ENCODE results near the gene CDKL2. TPM values are rescaled to one million over a fixed set of nuclear protein-coding genes. Genes with fewer than 3 reads are reported as not detected.

CDKL2 gene
- total and polyA plus RNA-seq, 2 donors (not counting 1 experiment from before 2014, with no cell fraction given) = 0.81 TPM; not detected in 1

GRCh38 chr4:75629239-75629638, 1.1 kb downstream of the CDKL2 start:
- no peak overlapping the region for H3K27ac Mint-ChIP-seq
- Histone ChIP-seq H3K4me1 (ENCODE audit: control insufficient read depth in 2 of 2, insufficient read depth in 2 of 2, low read length in 2 of 2) (peaks cover 4 to 14% of the 10 kb centered on the region in 2 donors), H3K27ac (ENCODE audit: low read length in 2 of 2) (no peak overlapping the region), H4K20me1 (ENCODE audit: control insufficient read depth, insufficient read depth, low read length, poor library complexity, severe bottlenecking) (no peaks in the 10 kb centered on the region), H2AFZ (ENCODE audit: insufficient read depth, low read depth, low read length, poor library complexity, severe bottlenecking) (no peak overlapping the region), H3K27me3 (replicated peaks in 1 of 4; ENCODE audit: control extremely low read depth in 1 of 4, control insufficient read depth in 3 of 4, insufficient read depth in 4 of 4, low read length in 3 of 4) (no peaks in the 10 kb centered on the region), H3K4me3 (ENCODE audit: control extremely low read depth in 1 of 5, extremely low read depth in 1 of 5, insufficient read depth in 1 of 5, low read depth in 2 of 5, low read length in 4 of 5) (no peak overlapping the region), H3K36me3 (replicated peaks in 1 of 2; ENCODE audit: control extremely low read depth in 1 of 2, control insufficient read depth in 1 of 2, extremely low read depth in 1 of 2, insufficient read depth in 2 of 2, low read length in 1 of 2) (no peaks in the 10 kb centered on the region), H3K9me3 (ENCODE audit: control extremely low read depth in 1 of 3, control insufficient read depth in 2 of 3, insufficient read depth in 1 of 3, low read length in 2 of 3) (no peaks in the 10 kb centered on the region), H3K4me2 (replicated peaks; ENCODE audit: low read depth, low read length, poor library complexity, severe bottlenecking) (no peak overlapping the region), H3K79me2 (ENCODE audit: control insufficient read depth, insufficient read depth, low read length) (no peaks in the 10 kb centered on the region), H3K9ac (ENCODE audit: low read length) (no peak overlapping the region)
- no peak for ATAC-seq (ENCODE audit: low read depth)
- intact Hi-C loops (cut with micrococcal nuclease) = no loop called here
- H3K9me3 Mint-ChIP-seq (ENCODE audit: insufficient read depth) = no peaks in the 10 kb centered on the region
- peak overlapping the region; percentile 44 for H3K4me3 Mint-ChIP-seq
- H3K27me3 Mint-ChIP-seq = no peaks in the 10 kb centered on the region
- no peak for DNase-seq
- ChIA-PET CTCF (interaction anchor here (2.2 kb wide), 1 partner anchor 95 kb away, joined by 10 read pairs; the partner anchor contains the start of gene USO1), POLR2A (interaction anchor here (0.6 kb wide), 1 partner anchor 91 kb away, joined by 3 read pairs; no protein-coding TSS in a partner anchor)
- WGBS (ENCODE audit: insufficient coverage) = no CpG with 5 or more reads among the region's 2 CpGs
- peaks cover 11% of the 10 kb centered on the region for H3K4me1 Mint-ChIP-seq
- TF ChIP-seq, protein P1, sequence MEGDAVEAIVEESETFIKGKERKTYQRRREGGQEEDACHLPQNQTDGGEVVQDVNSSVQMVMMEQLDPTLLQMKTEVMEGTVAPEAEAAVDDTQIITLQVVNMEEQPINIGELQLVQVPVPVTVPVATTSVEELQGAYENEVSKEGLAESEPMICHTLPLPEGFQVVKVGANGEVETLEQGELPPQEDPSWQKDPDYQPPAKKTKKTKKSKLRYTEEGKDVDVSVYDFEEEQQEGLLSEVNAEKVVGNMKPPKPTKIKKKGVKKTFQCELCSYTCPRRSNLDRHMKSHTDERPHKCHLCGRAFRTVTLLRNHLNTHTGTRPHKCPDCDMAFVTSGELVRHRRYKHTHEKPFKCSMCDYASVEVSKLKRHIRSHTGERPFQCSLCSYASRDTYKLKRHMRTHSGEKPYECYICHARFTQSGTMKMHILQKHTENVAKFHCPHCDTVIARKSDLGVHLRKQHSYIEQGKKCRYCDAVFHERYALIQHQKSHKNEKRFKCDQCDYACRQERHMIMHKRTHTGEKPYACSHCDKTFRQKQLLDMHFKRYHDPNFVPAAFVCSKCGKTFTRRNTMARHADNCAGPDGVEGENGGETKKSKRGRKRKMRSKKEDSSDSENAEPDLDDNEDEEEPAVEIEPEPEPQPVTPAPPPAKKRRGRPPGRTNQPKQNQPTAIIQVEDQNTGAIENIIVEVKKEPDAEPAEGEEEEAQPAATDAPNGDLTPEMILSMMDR (IDR thresholded peaks at IDR 0.05) = no peak
- TF ChIP-seq EZH2 (IDR thresholded peaks at IDR 0.05; ENCODE audit: borderline replicate concordance, insufficient read depth, low read depth, low read length, poor library complexity, severe bottlenecking) = no peak

GRCh38 chr4:75623026-75623425, 7.3 kb downstream of the CDKL2 start:
- no peak overlapping the region for H2AFZ ChIP-seq (ENCODE audit: insufficient read depth, low read depth, low read length, poor library complexity, severe bottlenecking)
- no peak overlapping the region for H3K4me3 ChIP-seq (ENCODE audit: control extremely low read depth in 1 of 5, extremely low read depth in 1 of 5, insufficient read depth in 1 of 5, low read depth in 2 of 5, low read length in 4 of 5)
- WGBS (ENCODE audit: insufficient coverage) = 100% methylated on average over 1 of the region's 5 CpGs
- H3K4me1 Mint-ChIP-seq = no peaks in the 10 kb centered on the region
- no peaks in the 10 kb centered on the region for H3K27me3 ChIP-seq (replicated peaks in 1 of 4; ENCODE audit: control extremely low read depth in 1 of 4, control insufficient read depth in 3 of 4, insufficient read depth in 4 of 4, low read length in 3 of 4)
- no peaks in the 10 kb centered on the region for H3K36me3 ChIP-seq (replicated peaks in 1 of 2; ENCODE audit: control extremely low read depth in 1 of 2, control insufficient read depth in 1 of 2, extremely low read depth in 1 of 2, insufficient read depth in 2 of 2, low read length in 1 of 2)
- no peak overlapping the region for H3K27ac ChIP-seq (ENCODE audit: low read length in 2 of 2)
- no peak overlapping the region for H3K4me3 Mint-ChIP-seq
- ChIA-PET CTCF (no interaction called here), POLR2A (no interaction called here)
- no peak overlapping the region for H3K9ac ChIP-seq (ENCODE audit: low read length)
- TF ChIP-seq EZH2 (IDR thresholded peaks at IDR 0.05; ENCODE audit: borderline replicate concordance, insufficient read depth, low read depth, low read length, poor library complexity, severe bottlenecking) = no peak
- TF ChIP-seq, protein P1 (IDR thresholded peaks at IDR 0.05) = no peak
- peaks cover 0 to 1% (median 0%) of the 10 kb centered on the region in 3 donors for H3K9me3 ChIP-seq (ENCODE audit: control extremely low read depth in 1 of 3, control insufficient read depth in 2 of 3, insufficient read depth in 1 of 3, low read length in 2 of 3)
- H3K27ac Mint-ChIP-seq = no peak overlapping the region
- DNase-seq (no peak), ATAC-seq (ENCODE audit: low read depth) (no peak)
- no peak overlapping the region for H3K4me2 ChIP-seq (replicated peaks; ENCODE audit: low read depth, low read length, poor library complexity, severe bottlenecking)
- H3K79me2 ChIP-seq (ENCODE audit: control insufficient read depth, insufficient read depth, low read length) = no peaks in the 10 kb centered on the region
- no peaks in the 10 kb centered on the region for H4K20me1 ChIP-seq (ENCODE audit: control insufficient read depth, insufficient read depth, low read length, poor library complexity, severe bottlenecking)
- H3K27me3 Mint-ChIP-seq = peaks cover 6% of the 10 kb centered on the region
- no peaks in the 10 kb centered on the region for H3K9me3 Mint-ChIP-seq (ENCODE audit: insufficient read depth)
- no peaks in the 10 kb centered on the region for H3K4me1 ChIP-seq (ENCODE audit: control insufficient read depth in 2 of 2, insufficient read depth in 2 of 2, low read length in 2 of 2)
- intact Hi-C loops (cut with micrococcal nuclease) = no loop called here

All from B cell (primary cell).